IMR-90 (cell line): Measurements from ENCODE around the gene RHCE.

Source experiments
- CEBPB ChIP-seq: IDR thresholded peaks from 2 replicates; pipeline ENCODE4 v1.6.1; 2012; ENCODE audit warnings: low read depth, low read length, improper control_type of control experiment
- MAFK ChIP-seq: IDR thresholded peaks from 2 replicates; pipeline ENCODE4 v1.6.1; 2012; ENCODE audit warnings: low read depth, low read length, improper control_type of control experiment
- MAZ ChIP-seq: IDR thresholded peaks from 2 replicates; pipeline ENCODE4 v1.6.1; 2012; ENCODE audit warnings: low read depth, mild to moderate bottlenecking, low read length, improper control_type of control experiment, moderate library complexity, borderline replicate concordance
- TF ChIP-seq, protein P1 (sequence below): conservative IDR thresholded peaks from 2 replicates; pipeline ENCODE4 v1.5.1; 2012; ENCODE audit warnings: mild to moderate bottlenecking, low read depth, low read length, improper control_type of control experiment

DNA sequence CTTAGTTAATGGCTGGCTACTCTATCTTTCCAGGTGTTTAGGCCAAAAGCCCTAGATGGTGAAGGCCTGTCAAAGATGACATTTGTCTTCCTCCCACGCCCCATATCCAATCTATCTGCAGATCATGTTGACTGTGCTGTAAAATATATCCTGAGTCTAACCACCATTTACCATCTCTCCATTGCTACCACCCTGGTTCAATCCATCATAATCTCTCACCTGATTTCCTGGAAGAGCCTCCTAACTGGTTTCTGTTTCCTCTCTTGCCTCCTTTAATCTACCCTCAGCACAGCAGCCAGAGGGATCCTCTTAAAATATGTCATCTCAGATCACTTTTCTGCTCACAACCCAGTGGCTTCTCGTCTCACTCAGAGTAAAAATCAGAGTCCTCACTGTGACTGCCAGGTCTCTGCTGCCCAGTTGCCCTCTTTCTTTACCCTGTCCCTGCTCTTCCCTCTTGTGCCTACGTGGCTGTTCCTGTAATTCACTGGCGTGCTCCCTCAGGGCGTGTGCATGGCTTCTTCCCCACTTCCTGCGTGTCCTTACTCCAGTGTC is 64.7 kb downstream of the RHCE start:
- no peak for TF ChIP-seq MAZ
- TF ChIP-seq, protein P1, sequence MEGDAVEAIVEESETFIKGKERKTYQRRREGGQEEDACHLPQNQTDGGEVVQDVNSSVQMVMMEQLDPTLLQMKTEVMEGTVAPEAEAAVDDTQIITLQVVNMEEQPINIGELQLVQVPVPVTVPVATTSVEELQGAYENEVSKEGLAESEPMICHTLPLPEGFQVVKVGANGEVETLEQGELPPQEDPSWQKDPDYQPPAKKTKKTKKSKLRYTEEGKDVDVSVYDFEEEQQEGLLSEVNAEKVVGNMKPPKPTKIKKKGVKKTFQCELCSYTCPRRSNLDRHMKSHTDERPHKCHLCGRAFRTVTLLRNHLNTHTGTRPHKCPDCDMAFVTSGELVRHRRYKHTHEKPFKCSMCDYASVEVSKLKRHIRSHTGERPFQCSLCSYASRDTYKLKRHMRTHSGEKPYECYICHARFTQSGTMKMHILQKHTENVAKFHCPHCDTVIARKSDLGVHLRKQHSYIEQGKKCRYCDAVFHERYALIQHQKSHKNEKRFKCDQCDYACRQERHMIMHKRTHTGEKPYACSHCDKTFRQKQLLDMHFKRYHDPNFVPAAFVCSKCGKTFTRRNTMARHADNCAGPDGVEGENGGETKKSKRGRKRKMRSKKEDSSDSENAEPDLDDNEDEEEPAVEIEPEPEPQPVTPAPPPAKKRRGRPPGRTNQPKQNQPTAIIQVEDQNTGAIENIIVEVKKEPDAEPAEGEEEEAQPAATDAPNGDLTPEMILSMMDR: no peak
- no peak for TF ChIP-seq CEBPB
- TF ChIP-seq MAFK: no peak
